Transverse colon (tissue), 4 donors: ENCODE data around the gene TMA7B.

Source experiments
- CTCF ChIP-seq, 5 experiments: fragments of 200-600 bp in 3 of 5; fragments of 450-650 bp in 2 of 5; sonication (generic) in 3 of 5; IDR thresholded peaks; 1 replicate in 2 of 5; 2 replicates in 3 of 5; pipeline ENCODE4 v1.5.1; 2016 to 2017; ENCODE audit warnings: antibody characterized with exemption in 5 of 5, inconsistent platforms in 3 of 5, mild to moderate bottlenecking in 2 of 5, moderate library complexity in 1 of 5
- POLR2A ChIP-seq: fragments of 450-650 bp; IDR thresholded peaks from one replicate; pipeline ENCODE4 v1.6.1; 2016; ENCODE audit warnings: antibody characterized with exemption, mild to moderate bottlenecking, moderate library complexity
- POLR2AphosphoS5 ChIP-seq, 3 donors: sonication (generic); formaldehyde crosslinking; IDR thresholded peaks; one replicate each; pipeline ENCODE4 v1.6.1; 2016; ENCODE audit warnings: antibody characterized with exemption in 3 of 3

- TF ChIP-seq CTCF (IDR thresholded peaks at IDR 0.05) = no peak
- no peak for TF ChIP-seq POLR2AphosphoS5 (IDR thresholded peaks at IDR 0.05)
- TF ChIP-seq POLR2A = no peak
Observed at GRCh38 chr22:39917197-39917643, 43.0 kb upstream of the TMA7B start.
